ENCODE data around the gene SMURF1.

- TF ChIP-seq CTCF (IDR thresholded peaks at IDR 0.05; ENCODE audit: poor library complexity): no peak
- no peak for TF ChIP-seq EZH2 (IDR thresholded peaks at IDR 0.05; ENCODE audit: borderline replicate concordance)
Measured at GRCh38 chr7:98994046-98994944, 149.6 kb downstream of the SMURF1 start.

Data from hepatocyte (in vitro differentiated cells).